Caki2 (cell line): ENCODE data around the gene TTBK1. TPM values are rescaled to one million over a fixed set of nuclear protein-coding genes. Genes with fewer than 3 reads are reported as not detected.

Source experiments
- DNase-seq: peaks from one replicate; pipeline ENCODE4 v3.0.0-alpha.2; 2015; ENCODE audit warnings: low read depth
- in situ Hi-C: cut with HindIII; loops from 2 replicates; pipeline ENCODE4 v1.10.0; 2016; ENCODE audit warnings: low sequenced_read_pairs, low pct_unique_long_range_greater_than_20kb, mixed read lengths
- total RNA-seq: library from RNA; depleted of rRNA; stranded (reverse); fragments of >200 nt; shearing (Covaris generic); gene quantifications from 2 replicates; pipeline ENCODE4 v1.2.3, GENCODE V29; 2014; ENCODE audit warnings: low replicate concordance; rRNA removed

The TTBK1 gene
- total RNA-seq, 1 experiment from 2014 or later = not detected

DNA sequence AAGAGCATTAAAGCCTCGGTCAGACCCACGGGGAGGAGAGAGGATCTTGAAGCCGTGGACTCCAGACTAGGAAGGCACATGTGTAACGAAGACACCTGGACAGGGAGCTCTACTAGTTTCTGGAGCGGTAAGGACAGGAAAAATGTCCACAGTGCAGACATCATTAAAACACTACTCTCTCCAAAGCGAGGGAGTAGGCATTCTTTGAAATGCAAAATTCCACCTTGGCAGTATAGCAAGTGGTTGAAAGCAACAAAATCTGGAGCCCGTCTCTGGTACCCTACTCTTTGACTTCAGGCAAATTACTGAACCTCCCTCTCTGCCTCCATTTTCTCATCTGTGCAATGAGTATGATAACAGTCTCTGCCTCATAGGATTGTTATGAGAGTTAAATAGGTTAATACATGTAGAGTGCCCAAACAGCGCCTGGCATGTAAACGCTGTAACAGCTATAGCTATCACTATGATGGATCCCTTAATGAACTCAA is 65.8 kb downstream of the TTBK1 start:
- in situ Hi-C loops = no loop called here

GRCh38 chr6:43310134-43310533 is 66.9 kb downstream of the TTBK1 start:
- DNase-seq = peak; percentile 10
- in situ Hi-C loops = no loop called here

More for the DNA sequence above, 65.8 kb downstream of the TTBK1 start:
- DNase-seq = no peak

DNA sequence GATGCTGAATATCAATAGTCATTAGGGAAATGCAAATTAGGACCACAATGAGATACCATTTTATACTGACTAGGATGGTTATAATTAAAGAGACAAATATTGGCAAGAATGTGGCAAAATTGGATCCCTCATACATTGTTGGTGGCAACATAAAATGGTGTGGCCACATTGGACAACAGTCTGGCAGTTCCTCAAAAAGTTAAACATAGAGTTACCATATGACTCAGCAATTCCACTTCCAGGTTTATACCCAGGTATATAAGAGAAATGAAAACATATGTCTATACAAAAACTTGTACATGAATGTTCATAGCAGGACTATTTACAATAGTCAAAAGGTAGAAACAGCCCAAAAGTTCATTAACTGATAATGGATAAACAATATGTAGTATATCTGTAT is 67.3 kb downstream of the TTBK1 start:
- DNase-seq = peak; percentile 14
- in situ Hi-C loops = no loop called here

- in situ Hi-C loops = no loop called here
These were observed 68.4 kb downstream of the TTBK1 start for GRCh38 chr6:43311666-43312065.

DNA sequence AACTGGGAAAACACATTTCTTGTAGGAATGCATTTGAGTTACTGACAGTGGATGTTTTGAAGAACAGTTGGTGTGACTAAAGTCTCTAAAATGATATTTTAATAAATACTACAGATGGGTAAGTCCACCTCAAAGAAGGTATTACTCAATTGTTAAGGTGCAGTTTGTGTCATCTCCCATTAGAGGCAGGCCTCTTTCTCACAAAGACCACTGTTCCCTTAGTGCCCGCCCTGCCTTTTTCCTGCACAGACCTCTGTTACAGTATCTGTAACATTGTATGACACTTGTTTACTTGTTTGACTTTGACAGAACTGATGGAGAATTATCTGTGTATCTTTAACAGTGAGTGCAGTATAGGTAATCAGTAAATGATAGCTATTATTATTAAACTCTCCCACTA is 70.5 kb downstream of the TTBK1 start:
- in situ Hi-C loops = no loop called here
- no peak for DNase-seq

More at GRCh38 chr6:43311666-43312065, 68.4 kb downstream of the TTBK1 start:
- no peak for DNase-seq

GRCh38 chr6:43318011-43318410 is 74.7 kb downstream of the TTBK1 start:
- DNase-seq = no peak
- in situ Hi-C loops = no loop called here

DNA sequence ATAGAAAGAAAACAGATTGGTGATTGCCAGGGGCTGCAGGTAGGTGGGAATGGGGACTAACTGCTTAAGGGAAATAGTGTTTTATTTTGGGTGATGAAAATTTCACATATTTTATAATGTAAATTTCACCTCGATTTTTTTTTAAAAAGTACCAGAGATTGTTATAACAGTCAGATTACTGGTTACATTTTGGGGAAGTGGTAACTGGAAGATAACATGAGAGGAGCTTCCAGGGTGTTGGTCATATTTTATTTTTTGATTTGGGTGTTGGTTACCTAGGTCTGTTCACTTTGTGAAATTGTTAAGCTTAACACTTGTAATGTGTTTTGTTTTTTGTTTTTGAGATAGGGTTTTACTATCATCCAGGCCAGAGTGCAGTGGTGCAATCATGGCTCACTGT is 82.6 kb downstream of the TTBK1 start:
- in situ Hi-C loops = no loop called here
- no peak for DNase-seq

- in situ Hi-C loops = no loop called here
These were observed 85.2 kb downstream of the TTBK1 start for GRCh38 chr6:43328528-43328927.

GRCh38 chr6:43331470-43331869 is 88.2 kb downstream of the TTBK1 start:
- in situ Hi-C loops = no loop called here

More at GRCh38 chr6:43328528-43328927, 85.2 kb downstream of the TTBK1 start:
- DNase-seq = peak; percentile 80

DNA sequence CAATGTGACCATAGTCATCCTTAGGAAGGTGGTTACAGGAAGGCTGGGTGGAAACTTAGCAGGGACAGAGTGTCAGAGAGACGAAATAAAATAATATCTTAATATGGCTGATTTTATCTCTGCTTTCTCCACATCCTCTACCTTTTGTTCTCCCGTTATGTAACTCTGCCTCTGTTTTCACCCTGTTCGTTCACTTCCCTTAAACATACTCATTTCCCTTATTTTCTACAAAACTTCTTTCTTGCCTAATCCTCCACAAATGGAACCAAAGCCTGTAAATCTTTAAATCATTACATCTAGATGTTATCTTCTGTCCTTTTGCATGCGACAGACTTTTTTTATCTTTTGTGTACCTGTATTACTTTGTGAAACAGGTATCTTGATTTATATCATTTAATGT is 88.6 kb downstream of the TTBK1 start:
- DNase-seq = no peak
- in situ Hi-C loops = no loop called here

More at GRCh38 chr6:43331470-43331869, 88.2 kb downstream of the TTBK1 start:
- DNase-seq = no peak

DNA sequence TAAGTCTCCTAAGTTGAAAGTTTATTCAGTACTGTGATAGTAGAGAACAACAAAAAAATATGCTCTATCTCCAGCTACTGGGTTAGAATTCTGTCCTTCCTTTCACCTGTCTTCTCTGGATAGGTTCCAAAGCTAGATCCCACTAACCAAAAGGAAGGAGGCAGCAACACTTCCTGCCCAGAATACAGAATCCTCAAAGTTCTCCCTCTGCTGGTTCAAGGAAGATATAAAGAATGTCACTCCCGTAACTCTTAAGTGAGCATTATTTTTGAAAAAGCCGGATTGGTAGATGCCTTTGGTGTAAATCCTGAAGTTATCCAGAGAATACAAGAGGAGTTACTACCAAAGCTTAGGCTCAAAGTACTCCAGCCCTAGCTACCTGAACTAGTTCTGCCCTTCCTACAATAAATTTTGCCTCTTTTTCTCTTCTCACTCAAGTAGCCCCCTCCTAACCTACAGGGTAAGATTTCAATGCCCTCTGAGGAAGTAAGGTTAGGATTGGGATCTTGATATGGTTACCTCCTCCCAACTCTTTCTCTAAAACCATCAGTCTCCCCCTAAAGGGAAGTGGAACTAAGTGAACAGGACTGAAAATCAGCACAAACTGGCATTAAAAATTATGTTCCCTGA is 91.3 kb downstream of the TTBK1 start:
- in situ Hi-C loops = no loop called here
- DNase-seq = peak; percentile 56

- in situ Hi-C loops = no loop called here
- no peak for DNase-seq
These were observed 92.2 kb downstream of the TTBK1 start for GRCh38 chr6:43335469-43335868.

GRCh38 chr6:43336382-43336781 is 93.1 kb downstream of the TTBK1 start:
- in situ Hi-C loops = no loop called here
- no peak for DNase-seq

Other genes with a start within 250 kb of the TTBK1 start
- gene MEA1, start 229.5 kb upstream of the TTBK1 start, total RNA-seq = 192 and 200 TPM in 2 replicates
- gene KLHDC3, start 229.2 kb upstream of the TTBK1 start, total RNA-seq = 140 and 145 TPM in 2 replicates
- 79.1 and 98.6 TPM in 2 replicates for gene RRP36, start 221.9 kb upstream of the TTBK1 start, total RNA-seq
- gene CUL7, start 189.6 kb upstream of the TTBK1 start, total RNA-seq = 39.2 TPM in 2 replicates
- gene MRPL2, start 184.0 kb upstream of the TTBK1 start, total RNA-seq = 47.5 and 50.5 TPM in 2 replicates
- gene KLC4, start 183.8 kb upstream of the TTBK1 start, total RNA-seq = 49.3 and 61.6 TPM in 2 replicates
- 45.4 and 69.5 TPM in 2 replicates for gene PTK7, start 167.2 kb upstream of the TTBK1 start, total RNA-seq
- gene SRF, start 72.2 kb upstream of the TTBK1 start, total RNA-seq = 16.4 and 26.1 TPM in 2 replicates
- gene CUL9, start 61.3 kb upstream of the TTBK1 start, total RNA-seq = 10.6 and 15.7 TPM in 2 replicates
- gene DNPH1, start 14.0 kb upstream of the TTBK1 start, total RNA-seq = 187 and 194 TPM in 2 replicates
- not detected in 2 replicates for gene SLC22A7, start 54.8 kb downstream of the TTBK1 start, total RNA-seq
- not detected in 2 replicates for gene CRIP3, start 65.3 kb downstream of the TTBK1 start, total RNA-seq
- gene ZNF318, start 126.2 kb downstream of the TTBK1 start, total RNA-seq = 1.6 and 4.3 TPM in 2 replicates
- 4.0 and 4.5 TPM in 2 replicates for gene ABCC10, start 184.1 kb downstream of the TTBK1 start, total RNA-seq
- gene DLK2, start 212.1 kb downstream of the TTBK1 start, total RNA-seq = 0.07 TPM in 1 of 2 replicates, not detected in the other
- gene TJAP1, start 234.1 kb downstream of the TTBK1 start, total RNA-seq = 20.2 and 22.7 TPM in 2 replicates